ENCODE results near the gene MAPK1. TPM values are rescaled to one million over a fixed set of nuclear protein-coding genes. Genes with fewer than 3 reads are reported as not detected.

The MAPK1 gene
- total RNA-seq, 1 donor from 2014 or later = 92.9 TPM

DNA sequence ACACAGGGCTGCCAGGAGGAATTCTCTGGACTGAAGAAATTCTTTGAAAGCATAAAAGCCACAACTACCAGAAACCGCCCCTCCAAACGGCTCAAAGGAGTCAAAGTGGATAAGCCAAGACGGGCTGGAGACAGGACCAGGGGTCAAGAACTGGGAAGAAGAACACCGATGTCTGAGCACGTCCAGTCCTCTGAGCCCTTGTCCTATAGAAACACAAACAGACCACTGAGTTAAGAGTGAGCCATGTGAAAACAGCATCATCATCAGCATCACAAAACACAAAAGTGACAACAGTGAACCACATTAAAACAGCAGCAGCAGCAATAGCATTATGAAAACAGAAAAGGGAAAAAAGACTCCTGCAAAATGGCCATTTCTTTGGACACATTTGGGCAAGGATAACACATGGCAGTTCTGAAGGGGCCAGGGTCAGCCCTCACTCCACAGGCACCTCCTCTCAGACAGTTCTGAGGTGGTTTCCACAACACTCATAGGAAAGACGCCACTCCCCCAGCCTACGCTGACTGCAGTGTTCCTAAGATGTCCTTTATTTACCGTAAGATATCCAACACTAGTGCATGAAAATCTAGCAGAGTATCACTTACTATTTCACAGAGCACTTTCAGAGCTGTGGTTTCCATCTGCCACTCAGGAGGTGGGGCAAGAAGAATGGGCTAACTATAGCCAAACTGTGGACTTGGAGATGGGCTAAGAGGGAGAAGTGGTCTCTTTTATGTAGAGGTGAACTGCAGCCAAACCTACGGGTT is 103.2 kb downstream of the MAPK1 start:
- Mint-ChIP-seq H3K27me3 (ENCODE audit: low read depth) (no peaks in the 10 kb centered on the region), H3K9me3 (no peaks in the 10 kb centered on the region), H3K4me1 (no peaks in the 10 kb centered on the region), H3K27ac (no peak overlapping the region), H3K36me3 (peaks cover 36% of the 10 kb centered on the region), H3K4me3 (no peak overlapping the region)
- no peak for DNase-seq (ENCODE audit: low spot score in 2 of 2, unreplicated experiment in 2 of 2)
- no peak for TF ChIP-seq CTCF (IDR thresholded peaks at IDR 0.05; ENCODE audit: unreplicated experiment)

DNA sequence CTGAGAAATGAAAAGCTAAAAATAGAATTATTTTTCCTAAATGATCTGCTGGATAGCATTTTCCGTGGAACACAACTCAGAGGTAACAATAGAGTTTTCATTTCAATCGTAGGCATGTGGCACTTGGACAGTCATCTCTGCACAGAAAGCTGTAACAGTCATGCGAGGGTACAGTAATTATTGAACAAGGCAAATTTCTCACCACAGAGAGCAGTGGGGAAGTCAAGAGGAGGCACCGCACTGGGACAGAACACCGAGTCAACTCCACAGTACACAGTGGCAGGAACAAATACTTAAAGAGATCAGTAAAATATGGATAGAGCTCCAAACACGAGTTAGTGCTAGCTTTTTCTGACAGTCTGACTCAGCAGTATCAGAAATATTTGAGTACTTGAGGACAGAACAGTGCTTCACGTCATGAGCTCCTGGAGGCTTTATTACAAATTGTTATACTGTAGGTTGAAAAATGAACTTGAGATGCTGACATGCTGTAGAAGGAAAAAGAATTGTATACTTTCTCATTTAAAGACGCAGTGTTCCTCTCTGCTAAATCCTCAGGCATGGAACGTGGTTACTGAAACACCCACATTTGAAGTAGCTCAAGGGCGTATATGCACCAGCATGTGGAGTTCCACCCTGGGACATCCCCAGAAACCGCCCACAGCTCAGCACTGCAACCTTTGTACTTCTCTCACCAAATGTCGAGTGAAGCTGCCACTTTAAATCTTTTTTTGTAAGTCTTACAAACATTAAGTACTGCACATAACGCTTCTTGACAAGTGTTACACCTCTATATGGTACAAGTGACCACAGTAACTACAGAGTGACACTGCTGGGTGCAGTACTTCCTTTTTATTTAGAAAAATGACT is 104.5 kb downstream of the MAPK1 start:
- peaks cover 28% of the 10 kb centered on the region for H3K36me3 Mint-ChIP-seq

DNA sequence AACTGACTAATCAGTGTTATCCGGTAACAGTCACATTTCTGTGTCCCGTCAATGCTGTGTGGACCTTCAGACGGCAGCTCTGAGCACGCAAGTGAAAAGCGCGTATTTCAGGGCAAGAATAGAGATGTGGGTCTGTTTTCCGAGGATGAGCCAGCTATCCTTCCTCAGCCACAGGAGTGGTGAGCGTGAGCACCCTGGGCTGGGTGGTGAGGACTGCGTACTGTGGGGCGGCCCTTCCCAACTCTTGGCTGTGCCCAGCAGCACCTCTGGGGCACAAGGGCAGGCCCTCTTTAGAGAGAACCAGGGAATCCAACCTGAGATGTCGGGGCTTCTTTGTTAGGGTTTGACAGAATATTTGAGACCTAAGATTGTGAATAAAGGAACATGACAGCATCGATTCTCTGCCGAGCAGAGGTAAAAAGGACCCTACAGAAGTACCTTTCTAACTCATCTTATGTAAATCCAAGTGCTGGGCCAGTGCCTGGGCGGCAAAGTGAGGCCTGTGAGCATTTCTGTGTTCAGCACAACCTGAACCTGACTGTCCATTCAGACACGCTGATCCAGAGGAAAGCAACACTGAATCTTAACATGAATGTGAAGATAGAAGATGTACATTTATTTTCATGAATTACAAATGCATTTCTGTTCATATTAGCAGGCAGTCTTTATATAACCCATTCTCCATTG is 105.3 kb downstream of the MAPK1 start:
- no peak for TF ChIP-seq CTCF (IDR thresholded peaks at IDR 0.05; ENCODE audit: unreplicated experiment)
- no peak for DNase-seq (ENCODE audit: low spot score in 2 of 2, unreplicated experiment in 2 of 2)
- Mint-ChIP-seq H3K9me3 (no peaks in the 10 kb centered on the region), H3K4me3 (no peak overlapping the region), H3K36me3 (peaks cover 24% of the 10 kb centered on the region), H3K27me3 (ENCODE audit: low read depth) (no peaks in the 10 kb centered on the region), H3K4me1 (no peaks in the 10 kb centered on the region), H3K27ac (no peak overlapping the region)

More for the DNA sequence above, 104.5 kb downstream of the MAPK1 start:
- Mint-ChIP-seq H3K27me3 (ENCODE audit: low read depth) (no peaks in the 10 kb centered on the region), H3K4me1 (no peaks in the 10 kb centered on the region), H3K27ac (no peak overlapping the region), H3K9me3 (no peaks in the 10 kb centered on the region), H3K4me3 (no peak overlapping the region)
- DNase-seq (ENCODE audit: low spot score in 2 of 2, unreplicated experiment in 2 of 2) = no peak
- no peak for TF ChIP-seq CTCF (IDR thresholded peaks at IDR 0.05; ENCODE audit: unreplicated experiment)

DNA sequence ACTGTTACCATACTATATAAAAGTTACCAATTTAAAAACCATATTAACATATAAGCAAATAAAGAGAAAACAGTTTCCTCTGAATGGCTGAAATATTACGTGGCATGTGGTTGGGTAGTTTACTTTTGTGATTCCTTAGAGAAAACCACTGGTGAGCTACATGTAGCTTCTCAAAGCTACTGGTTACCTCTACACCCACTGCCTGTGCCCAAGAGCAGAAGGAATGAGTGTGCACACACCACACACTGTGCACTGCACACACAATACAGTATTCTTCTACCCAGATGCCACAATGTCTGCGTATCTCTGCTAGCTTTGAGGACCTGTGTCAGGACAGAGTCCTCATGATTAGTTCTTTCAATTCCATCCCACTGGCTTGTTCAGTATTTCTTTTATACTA is 106.4 kb downstream of the MAPK1 start:
- TF ChIP-seq CTCF (IDR thresholded peaks at IDR 0.05; ENCODE audit: unreplicated experiment) = no peak
- H3K9me3 Mint-ChIP-seq = no peaks in the 10 kb centered on the region
- H3K27ac Mint-ChIP-seq = no peak overlapping the region
- no peak overlapping the region for H3K4me3 Mint-ChIP-seq
- H3K4me1 Mint-ChIP-seq = peaks cover under 1% of the 10 kb centered on the region
- DNase-seq (ENCODE audit: low spot score in 2 of 2, unreplicated experiment in 2 of 2) = no peak
- H3K36me3 Mint-ChIP-seq = peaks cover 18% of the 10 kb centered on the region
- H3K27me3 Mint-ChIP-seq (ENCODE audit: low read depth) = no peaks in the 10 kb centered on the region

- Mint-ChIP-seq H3K9me3 (no peaks in the 10 kb centered on the region), H3K27ac (no peak overlapping the region), H3K4me1 (peaks cover 5% of the 10 kb centered on the region), H3K27me3 (ENCODE audit: low read depth) (no peaks in the 10 kb centered on the region), H3K36me3 (peaks cover 16% of the 10 kb centered on the region), H3K4me3 (no peak overlapping the region)
- DNase-seq (ENCODE audit: low spot score in 2 of 2, unreplicated experiment in 2 of 2) = no peak
- TF ChIP-seq CTCF (IDR thresholded peaks at IDR 0.05; ENCODE audit: unreplicated experiment) = no peak
These were observed 106.8 kb downstream of the MAPK1 start for GRCh38 chr22:21760640-21761039.

All from mesothelial cell of epicardium (in vitro differentiated cells).